Measurements from ENCODE around the gene DUSP9.
A peak's percentile ranks its signal among the peaks of the same experiment; 100 is the strongest.
"Not testable (repeated sequence)": the region's sequence is repeated elsewhere in the genome, so short reads cannot be mapped to it uniquely, and the experiment has no call there.

Gene DUSP9

GRCh38 chrX:153671589-153672530 lies 24.9 kb downstream of the DUSP9 start:
- DNase-seq (ENCODE audit: low spot score) = no peak

GRCh38 chrX:153672531-153673427 lies 25.8 kb downstream of the DUSP9 start:
- DNase-seq (ENCODE audit: low spot score) = no peak

- DNase-seq (ENCODE audit: low spot score) = no peak
Measured at GRCh38 chrX:153673428-153674218, 26.6 kb downstream of the DUSP9 start, which contains the start of gene PNCK. Gene PNCK (minus strand): TSS chrX:153673813. CDS start chrX:153673076, 737 bp downstream.

GRCh38 chrX:153674219-153674851 lies 27.3 kb downstream of the DUSP9 start:
- no peak for DNase-seq (ENCODE audit: low spot score)

GRCh38 chrX:153681175-153681574 lies 34.2 kb downstream of the DUSP9 start:
- DNase-seq (ENCODE audit: low spot score) = no peak

- DNase-seq (ENCODE audit: low spot score) = not testable (repeated sequence)
Measured at GRCh38 chrX:153683486-153683885, 36.5 kb downstream of the DUSP9 start.

- DNase-seq (ENCODE audit: low spot score) = no peak
Measured at GRCh38 chrX:153684467-153685155, 37.6 kb downstream of the DUSP9 start.

GRCh38 chrX:153685156-153685536 lies 38.1 kb downstream of the DUSP9 start:
- DNase-seq (ENCODE audit: low spot score) = no peak

GRCh38 chrX:153685751-153686696 lies 39.0 kb downstream of the DUSP9 start:
- no peak for DNase-seq (ENCODE audit: low spot score)

GRCh38 chrX:153686711-153687110 lies 39.7 kb downstream of the DUSP9 start:
- no peak for DNase-seq (ENCODE audit: low spot score)

GRCh38 chrX:153687121-153688039 lies 40.4 kb downstream of the DUSP9 start, which contains the start of gene SLC6A8:
Gene SLC6A8 (plus strand): TSS chrX:153687926. CDS start chrX:153688575, 649 bp downstream.
- peak; percentile 69 for DNase-seq (ENCODE audit: low spot score)

GRCh38 chrX:153688071-153688470 lies 41.1 kb downstream of the DUSP9 start:
- no peak for DNase-seq (ENCODE audit: low spot score)

GRCh38 chrX:153688506-153688905 lies 41.5 kb downstream of the DUSP9 start:
- DNase-seq (ENCODE audit: low spot score) = no peak

- DNase-seq (ENCODE audit: low spot score) = no peak
Measured at GRCh38 chrX:153688911-153689590, 42.0 kb downstream of the DUSP9 start.

- no peak for DNase-seq (ENCODE audit: low spot score)
Measured at GRCh38 chrX:153689654-153690465, 42.9 kb downstream of the DUSP9 start.

GRCh38 chrX:153690466-153690865 lies 43.5 kb downstream of the DUSP9 start:
- no peak for DNase-seq (ENCODE audit: low spot score)

All from hepatic stellate cell (primary cell).